Trophoblast cell (in vitro differentiated cells and primary cell): Measurements from ENCODE around the gene ANKRD17.
A peak's percentile ranks its signal among the peaks of the same experiment; 100 is the strongest.
"Not testable (repeated sequence)": the region's sequence is repeated elsewhere in the genome, so short reads cannot be mapped to it uniquely, and the experiment has no call there.

Source experiments
- DNase-seq, 2 donors: peaks; one replicate each; pipeline ENCODE4 v3.0.0-alpha.2; 2016
- H2AFZ ChIP-seq: 2 replicates; pipeline ENCODE4 v1.6.1; 2013; ENCODE audit warnings: low read length, moderate library complexity, mild to moderate bottlenecking; ENCODE audit not compliant: insufficient read depth, poor library complexity
- H2AK5ac ChIP-seq: 2 replicates; pipeline ENCODE4 v1.6.1; 2013; ENCODE audit warnings: mild to moderate bottlenecking, low read length
- H2BK120ac ChIP-seq: 2 replicates; pipeline ENCODE4 v1.6.1; 2013; ENCODE audit warnings: low read length, mild to moderate bottlenecking, moderate library complexity; ENCODE audit not compliant: insufficient read depth, poor library complexity
- H2BK12ac ChIP-seq: 2 replicates; pipeline ENCODE4 v1.6.1; 2013; ENCODE audit warnings: mild to moderate bottlenecking, low read length, moderate library complexity
- H2BK5ac ChIP-seq: 2 replicates; pipeline ENCODE4 v1.6.1; 2013; ENCODE audit warnings: low read length, low read depth, moderate library complexity, mild to moderate bottlenecking; ENCODE audit not compliant: poor library complexity
- H3K14ac ChIP-seq: 2 replicates; pipeline ENCODE4 v1.6.1; 2013; ENCODE audit warnings: mild to moderate bottlenecking, low read length
- H3K18ac ChIP-seq: 2 replicates; pipeline ENCODE4 v1.6.1; 2013; ENCODE audit warnings: mild to moderate bottlenecking, low read length
- H3K23ac ChIP-seq: 2 replicates; pipeline ENCODE4 v1.6.1; 2013; ENCODE audit warnings: low read length
- H3K27ac ChIP-seq: 2 replicates; pipeline ENCODE4 v1.5.1; 2013; ENCODE audit warnings: low read depth, mild to moderate bottlenecking, inconsistent platforms, low read length, moderate library complexity
- H3K27me3 ChIP-seq: 2 replicates; pipeline ENCODE4 v1.6.1; 2013; ENCODE audit warnings: inconsistent platforms, mild to moderate bottlenecking, low read length, moderate library complexity; ENCODE audit not compliant: insufficient read depth
- H3K36me3 ChIP-seq, 2 experiments: 1 replicate in 1 of 2; 2 replicates in 1 of 2; pipeline ENCODE4 v1.6.1; 2013; ENCODE audit warnings: low read length in 2 of 2, mild to moderate bottlenecking in 2 of 2, moderate library complexity in 1 of 2; ENCODE audit not compliant: insufficient read depth in 2 of 2, control insufficient read depth in 1 of 2
- H3K4ac ChIP-seq: 2 replicates; pipeline ENCODE4 v1.6.1; 2013; ENCODE audit warnings: low read depth, mild to moderate bottlenecking, low read length, moderate library complexity
- H3K4me1 ChIP-seq, 2 experiments: 1 replicate in 1 of 2; 2 replicates in 1 of 2; pipeline ENCODE4 v1.6.1; 2013; ENCODE audit warnings: low read length in 2 of 2, mild to moderate bottlenecking in 2 of 2, moderate library complexity in 1 of 2; ENCODE audit not compliant: insufficient read depth in 2 of 2, control insufficient read depth in 1 of 2
- H3K4me2 ChIP-seq: 2 replicates; pipeline ENCODE4 v1.6.1; 2013; ENCODE audit warnings: inconsistent platforms, mild to moderate bottlenecking, low read length, moderate library complexity
- H3K4me3 ChIP-seq: 2 replicates; pipeline ENCODE4 v1.5.1; 2013; ENCODE audit warnings: mild to moderate bottlenecking, low read depth, low read length, inconsistent platforms
- H3K79me1 ChIP-seq: one replicate; pipeline ENCODE4 v1.6.1; 2013; ENCODE audit warnings: low read length
- H3K79me2 ChIP-seq: 2 replicates; pipeline ENCODE4 v1.6.1; 2013; ENCODE audit warnings: low read length, mild to moderate bottlenecking; ENCODE audit not compliant: control insufficient read depth, insufficient read depth, poor library complexity
- H3K9ac ChIP-seq: 2 replicates; pipeline ENCODE4 v1.6.1; 2013; ENCODE audit warnings: mild to moderate bottlenecking, low read length
- H3K9me3 ChIP-seq: 2 replicates; pipeline ENCODE4 v1.6.1; 2013; ENCODE audit warnings: low read depth, mild to moderate bottlenecking, control low read depth, inconsistent platforms, low read length; ENCODE audit not compliant: insufficient read depth
- H4K12ac ChIP-seq: 2 replicates; pipeline ENCODE4 v1.6.1; 2013; ENCODE audit warnings: low read depth, mild to moderate bottlenecking, low read length, moderate library complexity
- H4K8ac ChIP-seq: 2 replicates; pipeline ENCODE4 v1.6.1; 2013; ENCODE audit warnings: low read depth, mild to moderate bottlenecking, low read length, moderate library complexity
- H4K91ac ChIP-seq: one replicate; pipeline ENCODE4 v1.6.1; 2013; ENCODE audit warnings: low read depth, mild to moderate bottlenecking, low read length, moderate library complexity
- WGBS: extraction: QIAGEN DNeasy Blood & Tissue Kit; methylation state at CpG from one replicate; pipeline ENCODE4 v1.1.7; 2013; ENCODE audit warnings: missing lambda C conversion rate; ENCODE audit not compliant: insufficient read length, insufficient coverage; ENCODE audit errors: extremely low coverage; 5-methylcytosine and 5-hydroxymethylcytosine counted together

The ANKRD17 gene

GRCh38 chr4:73299548-73300280 lies 41.1 kb upstream of the ANKRD17 start:
- H3K79me1 ChIP-seq, result no peaks in the 10 kb centered on the region
- no peak overlapping the region for H4K8ac ChIP-seq

GRCh38 chr4:73292661-73293060 lies 34.1 kb upstream of the ANKRD17 start:
- not testable (repeated sequence) for H3K4me1 ChIP-seq, H3K36me3 ChIP-seq, H3K79me2 ChIP-seq, H4K8ac ChIP-seq, H3K18ac ChIP-seq, H3K23ac ChIP-seq, H3K4me3 ChIP-seq, H2BK120ac ChIP-seq, H4K91ac ChIP-seq, H2AFZ ChIP-seq, H3K4me2 ChIP-seq, H2BK5ac ChIP-seq, H3K27me3 ChIP-seq, H2BK12ac ChIP-seq, H3K27ac ChIP-seq, H4K12ac ChIP-seq, H3K9me3 ChIP-seq, H3K9ac ChIP-seq, DNase-seq, H2AK5ac ChIP-seq, H3K79me1 ChIP-seq, H3K14ac ChIP-seq, H3K4ac ChIP-seq
- no CpG with 5 or more reads among the region's 9 CpGs for WGBS

More at GRCh38 chr4:73299548-73300280, 41.1 kb upstream of the ANKRD17 start:
- Histone ChIP-seq H3K79me2 (no peaks in the 10 kb centered on the region), H3K9me3 (peaks cover 3% of the 10 kb centered on the region), H2BK12ac (no peak overlapping the region), H2AK5ac (no peak overlapping the region), H3K27ac (no peak overlapping the region), H3K36me3 (no peaks in the 10 kb centered on the region), H4K91ac (no peak overlapping the region), H3K4ac (no peak overlapping the region), H3K4me1 (peaks cover 0 to 2% of the 10 kb centered on the region in 2 experiments), H2AFZ (no peak overlapping the region), H3K4me3 (no peak overlapping the region), H3K9ac (no peak overlapping the region), H2BK120ac (no peak overlapping the region), H2BK5ac (no peak overlapping the region), H4K12ac (no peak overlapping the region), H3K4me2 (no peak overlapping the region), H3K27me3 (no peaks in the 10 kb centered on the region), H3K14ac (no peak overlapping the region), H3K18ac (peak overlapping the region; percentile 33), H3K23ac (no peak overlapping the region)
- WGBS, result no CpG with 5 or more reads among the region's 25 CpGs
- DNase-seq, result peak; percentile 20 to 61

DNA sequence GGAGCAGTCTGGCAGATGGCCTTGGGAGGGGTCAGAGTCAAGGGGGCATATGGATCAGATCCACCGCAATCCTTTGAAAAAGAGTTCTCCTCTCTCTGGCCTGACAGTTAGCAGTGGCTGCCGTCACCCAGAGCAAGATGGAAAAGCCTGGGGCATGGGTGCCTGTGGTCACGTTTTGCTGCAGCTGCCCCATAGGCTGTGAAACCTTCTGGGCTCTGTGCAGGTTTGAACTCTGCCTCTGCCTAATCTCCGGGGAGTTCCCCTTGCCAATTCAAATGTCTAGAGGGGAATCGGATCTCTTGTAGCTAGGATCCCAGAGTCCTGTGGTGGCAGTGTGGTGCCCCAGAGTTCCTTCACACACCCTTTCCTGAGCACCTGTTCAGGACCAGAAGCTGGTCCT lies 23.4 kb upstream of the ANKRD17 start:
- Histone ChIP-seq H3K14ac (no peak overlapping the region), H2AK5ac (no peak overlapping the region), H4K91ac (no peak overlapping the region), H4K8ac (peak overlapping the region; percentile 58), H3K23ac (no peak overlapping the region), H2BK5ac (no peak overlapping the region), H2BK120ac (peak overlapping the region; percentile 28), H3K4ac (no peak overlapping the region), H3K18ac (no peak overlapping the region), H3K4me2 (no peak overlapping the region), H3K27me3 (no peaks in the 10 kb centered on the region), H2AFZ (no peak overlapping the region), H3K9me3 (no peaks in the 10 kb centered on the region), H3K9ac (no peak overlapping the region), H4K12ac (no peak overlapping the region), H3K79me1 (no peaks in the 10 kb centered on the region), H3K36me3 (peaks cover 0 to 2% of the 10 kb centered on the region in 2 experiments), H3K27ac (no peak overlapping the region), H2BK12ac (peak overlapping the region; percentile 15), H3K79me2 (no peaks in the 10 kb centered on the region), H3K4me3 (no peak overlapping the region), H3K4me1 (peaks cover 6 to 7% of the 10 kb centered on the region in 2 experiments)
- no peak for DNase-seq
- no CpG with 5 or more reads among the region's 5 CpGs for WGBS

- Histone ChIP-seq H3K9ac (no peak overlapping the region), H3K36me3 (peaks cover 0 to 2% of the 10 kb centered on the region in 2 experiments), H2BK120ac (no peak overlapping the region), H3K4me3 (no peak overlapping the region), H3K4me1 (peaks cover 7% of the 10 kb centered on the region in 2 experiments), H3K14ac (no peak overlapping the region), H3K27me3 (no peaks in the 10 kb centered on the region), H4K12ac (no peak overlapping the region), H2BK12ac (peak overlapping the region; percentile 15), H3K4ac (no peak overlapping the region), H3K79me1 (no peaks in the 10 kb centered on the region), H3K4me2 (no peak overlapping the region), H2AK5ac (no peak overlapping the region), H2AFZ (no peak overlapping the region), H3K27ac (no peak overlapping the region), H4K8ac (no peak overlapping the region), H3K23ac (no peak overlapping the region), H3K9me3 (no peaks in the 10 kb centered on the region), H4K91ac (no peak overlapping the region), H2BK5ac (no peak overlapping the region), H3K79me2 (no peaks in the 10 kb centered on the region), H3K18ac (no peak overlapping the region)
- WGBS, result no CpG with 5 or more reads among the region's 2 CpGs
- peak; percentile 2 to 13 for DNase-seq
Measured at GRCh38 chr4:73281396-73281795, 22.8 kb upstream of the ANKRD17 start.
